ENCODE data around the gene ALDOC.

GRCh38 chr17:28538296-28538895, 38.3 kb downstream of the ALDOC start:
- TF ChIP-seq CTCF (IDR thresholded peaks at IDR 0.05; ENCODE audit: low read depth, low read length, poor library complexity, severe bottlenecking) (no peak), EZH2phosphoT487 (IDR thresholded peaks at IDR 0.05; ENCODE audit: borderline replicate concordance, low read length) (no peak)
